GM11168 (cell line): Measurements from ENCODE around the gene PFKM.
"Not testable (repeated sequence)": the region's sequence is repeated elsewhere in the genome, so short reads cannot be mapped to it uniquely, and the experiment has no call there.

Source experiments
- in situ Hi-C: fragments of 300-500 bp; cut with MboI; formaldehyde crosslinking; loops from one replicate; pipeline ENCODE4 v1.12.0; 2022; ENCODE audit warnings: low sequenced_read_pairs; ENCODE audit not compliant: unreplicated experiment

Gene PFKM

GRCh38 chr12:48110691-48111311 lies 8.4 kb upstream of the PFKM start:
- in situ Hi-C loops, result no loop called here

- in situ Hi-C loops, result not testable (repeated sequence)
These were observed 7.9 kb upstream of the PFKM start for GRCh38 chr12:48111312-48111693.

GRCh38 chr12:48115957-48116356 lies 3.2 kb upstream of the PFKM start:
- in situ Hi-C loops, result no loop called here

GRCh38 chr12:48118284-48118871 lies 786 bp upstream of the PFKM start:
- in situ Hi-C loops, result no loop called here

GRCh38 chr12:48119834-48120195 lies 651 bp downstream of the PFKM start:
- in situ Hi-C loops, result no loop called here

GRCh38 chr12:48121522-48121921 lies 2.4 kb downstream of the PFKM start:
- in situ Hi-C loops, result no loop called here

- in situ Hi-C loops, result no loop called here
These were observed 3.1 kb downstream of the PFKM start for GRCh38 chr12:48122065-48122834.

- in situ Hi-C loops, result no loop called here
These were observed 4.0 kb downstream of the PFKM start for GRCh38 chr12:48123169-48123568.

GRCh38 chr12:48125542-48125941 lies 6.4 kb downstream of the PFKM start:
- in situ Hi-C loops, result not testable (repeated sequence)

GRCh38 chr12:48125985-48126384 lies 6.8 kb downstream of the PFKM start:
- in situ Hi-C loops, result no loop called here

- in situ Hi-C loops, result no loop called here
These were observed 7.9 kb downstream of the PFKM start for GRCh38 chr12:48126953-48127630.

GRCh38 chr12:48128800-48129199 lies 9.6 kb downstream of the PFKM start:
- in situ Hi-C loops, result no loop called here

GRCh38 chr12:48129376-48129775 lies 10.2 kb downstream of the PFKM start:
- in situ Hi-C loops, result no loop called here

GRCh38 chr12:48131517-48131916 lies 12.4 kb downstream of the PFKM start:
- in situ Hi-C loops, result no loop called here

- in situ Hi-C loops, result no loop called here
These were observed 13.7 kb downstream of the PFKM start for GRCh38 chr12:48132826-48133225.

- in situ Hi-C loops, result no loop called here
These were observed 15.9 kb downstream of the PFKM start for GRCh38 chr12:48135027-48135426.

GRCh38 chr12:48142818-48143674 lies 23.9 kb downstream of the PFKM start:
- in situ Hi-C loops, result no loop called here

- in situ Hi-C loops, result no loop called here
These were observed 24.7 kb downstream of the PFKM start for GRCh38 chr12:48143898-48144297.

- in situ Hi-C loops, result no loop called here
These were observed 26.8 kb downstream of the PFKM start for GRCh38 chr12:48145981-48146380.

GRCh38 chr12:48151103-48151771 lies 32.1 kb downstream of the PFKM start:
- in situ Hi-C loops, result no loop called here
